Measurements from ENCODE around the gene SNIP1.
A peak's percentile ranks its signal among the peaks of the same experiment; 100 is the strongest.
"Not testable (repeated sequence)": the region's sequence is repeated elsewhere in the genome, so short reads cannot be mapped to it uniquely, and the experiment has no call there.

Gene SNIP1, protein sequence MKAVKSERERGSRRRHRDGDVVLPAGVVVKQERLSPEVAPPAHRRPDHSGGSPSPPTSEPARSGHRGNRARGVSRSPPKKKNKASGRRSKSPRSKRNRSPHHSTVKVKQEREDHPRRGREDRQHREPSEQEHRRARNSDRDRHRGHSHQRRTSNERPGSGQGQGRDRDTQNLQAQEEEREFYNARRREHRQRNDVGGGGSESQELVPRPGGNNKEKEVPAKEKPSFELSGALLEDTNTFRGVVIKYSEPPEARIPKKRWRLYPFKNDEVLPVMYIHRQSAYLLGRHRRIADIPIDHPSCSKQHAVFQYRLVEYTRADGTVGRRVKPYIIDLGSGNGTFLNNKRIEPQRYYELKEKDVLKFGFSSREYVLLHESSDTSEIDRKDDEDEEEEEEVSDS

DNA sequence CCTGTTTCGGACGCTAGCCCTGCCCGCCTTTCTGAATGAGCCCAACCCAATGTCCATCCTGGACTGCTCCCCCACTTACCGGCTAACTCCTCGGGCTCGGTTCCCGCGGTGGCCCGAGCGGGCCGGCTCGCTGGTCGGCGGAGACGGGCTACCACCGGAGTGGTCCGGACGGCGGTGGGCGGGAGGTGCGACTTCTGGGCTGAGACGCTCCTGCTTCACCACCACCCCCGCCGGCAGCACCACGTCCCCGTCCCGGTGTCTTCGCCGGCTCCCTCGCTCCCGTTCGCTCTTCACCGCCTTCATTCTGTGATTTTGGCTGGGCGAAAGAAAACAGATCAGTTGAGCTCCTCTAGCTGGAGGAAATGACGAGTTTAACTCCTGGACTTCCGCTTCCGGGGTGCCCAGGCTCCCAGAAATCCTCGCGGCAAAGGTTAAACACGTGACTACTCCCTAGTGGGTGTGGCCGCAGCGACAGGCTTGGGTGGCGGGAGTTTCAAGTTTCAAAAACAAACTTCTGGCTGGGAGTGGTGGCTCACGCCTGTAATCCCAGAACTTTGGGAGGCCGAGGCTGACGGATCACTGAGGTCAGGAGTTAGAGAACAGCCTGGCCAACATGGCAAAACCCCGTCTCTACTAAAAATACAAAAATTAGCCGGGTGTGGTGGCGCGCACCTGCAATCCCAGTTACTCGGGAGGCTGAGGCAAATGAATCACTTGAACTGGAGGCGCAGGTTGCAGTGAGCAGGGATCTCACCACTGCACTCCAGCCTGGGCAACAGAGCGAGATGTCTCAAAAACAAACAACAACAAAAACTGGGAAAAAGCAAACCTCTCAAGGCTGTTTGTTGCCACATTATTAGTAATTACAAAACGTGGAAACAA lies at the start of gene SNIP1:
Gene SNIP1 (minus strand): TSS at position 367 of the 882 bp plus-strand sequence. CDS start 64 bp downstream, at position 303.
- H3K4me1 Mint-ChIP-seq (ENCODE audit: low read depth): peaks cover 39% of the 10 kb centered on the region
- H3K4me3 Mint-ChIP-seq: peak within 1 kb of the TSS; percentile 97
- H3K36me3 Mint-ChIP-seq: peaks cover 4% of the 10 kb centered on the region
- no peaks in the 10 kb centered on the region for H3K27me3 Mint-ChIP-seq
- peak within 1 kb of the TSS; percentile 93 for H3K27ac Mint-ChIP-seq
- no peaks in the 10 kb centered on the region for H3K9me3 Mint-ChIP-seq (ENCODE audit: low read depth)

GRCh38 chr1:37602750-37603694 lies 48.9 kb upstream of the SNIP1 start:
- H3K4me1 Mint-ChIP-seq (ENCODE audit: low read depth): peaks cover 2% of the 10 kb centered on the region
- H3K4me3 Mint-ChIP-seq: no peak overlapping the region
- no peaks in the 10 kb centered on the region for H3K9me3 Mint-ChIP-seq (ENCODE audit: low read depth)
- no peak overlapping the region for H3K27ac Mint-ChIP-seq
- H3K36me3 Mint-ChIP-seq: no peaks in the 10 kb centered on the region
- H3K27me3 Mint-ChIP-seq: peaks cover 4% of the 10 kb centered on the region

DNA sequence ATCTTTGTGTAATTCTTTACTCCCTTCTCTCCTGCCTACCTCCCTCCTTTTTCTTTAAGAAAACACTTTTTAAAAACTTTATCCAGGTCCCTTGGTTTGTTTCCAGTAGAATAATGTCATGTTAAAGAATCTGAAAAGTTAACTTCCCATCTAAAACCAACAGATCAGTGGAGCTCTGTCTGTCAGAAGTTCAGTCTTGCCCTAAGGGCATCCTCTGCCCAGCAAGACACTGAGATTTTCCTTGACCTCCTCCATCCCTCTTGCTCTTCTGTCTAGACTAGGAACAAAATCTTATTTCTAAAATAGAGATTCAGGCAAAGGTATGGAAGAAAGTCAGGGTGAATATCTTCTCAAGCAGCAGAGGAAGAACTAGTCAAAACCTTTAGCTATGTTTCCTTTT lies 47.3 kb upstream of the SNIP1 start:
- H3K9me3 Mint-ChIP-seq (ENCODE audit: low read depth): no peaks in the 10 kb centered on the region
- H3K36me3 Mint-ChIP-seq: no peaks in the 10 kb centered on the region
- H3K4me1 Mint-ChIP-seq (ENCODE audit: low read depth): peaks cover 2% of the 10 kb centered on the region
- H3K27ac Mint-ChIP-seq: no peak overlapping the region
- no peak overlapping the region for H3K4me3 Mint-ChIP-seq
- H3K27me3 Mint-ChIP-seq: peaks cover 4% of the 10 kb centered on the region

DNA sequence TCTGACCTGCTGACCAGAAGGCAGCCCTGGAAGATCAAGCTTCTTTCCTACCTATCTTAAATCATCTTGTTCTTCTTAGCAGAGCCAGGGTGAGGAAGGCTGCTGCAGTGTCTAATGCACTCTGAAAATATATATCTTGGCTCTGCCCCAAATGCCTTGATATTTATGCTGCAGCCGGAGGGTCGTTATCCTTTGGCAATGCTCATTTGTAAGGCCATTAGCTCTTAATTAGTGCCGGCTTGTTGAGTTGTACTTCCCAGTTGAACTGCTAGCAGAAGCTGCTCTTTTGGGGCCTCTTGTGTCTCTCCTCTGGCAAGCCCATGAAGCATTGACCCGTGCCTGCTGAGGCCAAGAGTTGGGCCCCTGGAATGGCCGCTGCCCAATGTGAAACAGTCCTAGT lies 45.8 kb upstream of the SNIP1 start:
- Mint-ChIP-seq H3K36me3 (no peaks in the 10 kb centered on the region), H3K27ac (no peak overlapping the region), H3K27me3 (peaks cover 4% of the 10 kb centered on the region), H3K4me3 (no peak overlapping the region), H3K9me3 (ENCODE audit: low read depth) (no peaks in the 10 kb centered on the region), H3K4me1 (ENCODE audit: low read depth) (peaks cover 11% of the 10 kb centered on the region)

DNA sequence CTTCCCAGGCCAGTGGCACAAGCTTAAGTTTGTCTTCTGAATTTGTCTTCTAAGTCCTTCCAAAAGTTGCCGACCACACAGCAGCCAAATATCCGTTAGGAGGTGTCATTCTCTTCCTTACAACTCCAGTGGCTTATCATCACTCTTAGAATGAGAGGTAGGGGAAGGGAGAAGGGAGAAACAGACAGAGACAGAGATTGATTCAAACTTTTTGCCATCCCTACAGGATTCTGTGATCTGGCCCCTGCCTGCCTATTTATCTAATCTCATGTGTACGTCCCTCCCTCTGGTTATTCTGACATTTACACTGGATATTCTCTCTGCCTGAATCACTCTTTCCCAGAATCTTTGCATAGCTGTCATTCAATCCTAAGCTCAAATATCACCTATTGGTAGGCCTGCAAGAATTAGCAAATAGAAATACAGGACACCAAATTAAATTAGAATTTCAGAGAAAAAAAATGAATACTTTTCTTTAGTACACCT lies 42.1 kb upstream of the SNIP1 start:
- Mint-ChIP-seq H3K4me1 (ENCODE audit: low read depth) (peaks cover 26% of the 10 kb centered on the region), H3K9me3 (ENCODE audit: low read depth) (no peaks in the 10 kb centered on the region), H3K27ac (peak overlapping the region; percentile 99), H3K36me3 (peaks cover 2% of the 10 kb centered on the region), H3K27me3 (no peaks in the 10 kb centered on the region), H3K4me3 (peak overlapping the region; percentile 99)

GRCh38 chr1:37595440-37596181 lies 41.5 kb upstream of the SNIP1 start, which contains the start of gene GNL2:
Gene GNL2 (minus strand): TSS chr1:37595937. CDS start chr1:37595822, 115 bp downstream.
- peak within 1 kb of the TSS; percentile 99 for H3K27ac Mint-ChIP-seq
- no peaks in the 10 kb centered on the region for H3K27me3 Mint-ChIP-seq
- H3K9me3 Mint-ChIP-seq (ENCODE audit: low read depth): no peaks in the 10 kb centered on the region
- peak within 1 kb of the TSS; percentile 99 for H3K4me3 Mint-ChIP-seq
- peaks cover 2% of the 10 kb centered on the region for H3K36me3 Mint-ChIP-seq
- H3K4me1 Mint-ChIP-seq (ENCODE audit: low read depth): peaks cover 30% of the 10 kb centered on the region

DNA sequence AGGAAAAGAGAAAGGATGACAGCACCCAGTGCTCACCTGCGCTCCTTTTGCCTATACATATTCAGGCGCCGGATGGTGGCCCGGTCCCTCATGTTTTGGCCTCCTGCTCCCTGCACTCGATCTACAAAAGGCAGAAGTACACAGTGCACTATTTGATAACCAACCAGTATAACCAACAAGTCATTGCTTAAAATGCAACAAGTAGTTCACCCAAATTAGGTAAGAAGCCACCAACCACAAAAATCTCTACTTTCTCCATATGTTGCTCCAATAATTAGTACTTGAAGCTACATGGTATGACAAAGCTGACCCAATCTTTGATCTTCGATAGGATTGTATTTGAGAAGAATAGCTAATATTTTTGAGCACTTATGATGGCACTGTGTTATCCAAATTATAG lies 39.6 kb upstream of the SNIP1 start:
- Mint-ChIP-seq H3K9me3 (ENCODE audit: low read depth) (no peaks in the 10 kb centered on the region), H3K4me1 (ENCODE audit: low read depth) (peaks cover 30% of the 10 kb centered on the region), H3K36me3 (peaks cover 2% of the 10 kb centered on the region), H3K27me3 (no peaks in the 10 kb centered on the region), H3K4me3 (peak overlapping the region; percentile 76), H3K27ac (no peak overlapping the region)

- H3K27ac Mint-ChIP-seq: no peak overlapping the region
- peaks cover 9% of the 10 kb centered on the region for H3K36me3 Mint-ChIP-seq
- no peak overlapping the region for H3K4me3 Mint-ChIP-seq
- H3K4me1 Mint-ChIP-seq (ENCODE audit: low read depth): peaks cover 19% of the 10 kb centered on the region
- H3K9me3 Mint-ChIP-seq (ENCODE audit: low read depth): no peaks in the 10 kb centered on the region
- H3K27me3 Mint-ChIP-seq: no peaks in the 10 kb centered on the region
Measured at GRCh38 chr1:37588939-37589338, 34.8 kb upstream of the SNIP1 start.

DNA sequence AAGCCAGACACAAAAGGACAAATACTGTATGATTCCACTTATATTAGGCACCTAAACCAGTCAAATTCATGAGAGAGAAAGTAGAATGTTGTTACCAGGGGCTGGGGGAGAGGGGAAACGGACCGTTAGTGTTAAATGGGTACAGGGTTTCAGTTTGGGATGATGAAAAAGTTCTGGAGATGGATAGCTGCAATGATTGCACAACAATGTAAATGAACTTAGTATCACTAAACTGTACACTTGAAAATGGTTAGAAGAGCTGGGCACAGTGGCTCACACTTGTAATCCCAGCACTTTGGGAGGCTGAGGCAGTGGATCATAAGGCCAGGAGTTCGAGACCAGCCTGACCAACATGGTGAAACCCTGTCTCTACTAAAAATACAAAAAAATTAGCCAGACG lies 30.5 kb upstream of the SNIP1 start:
- H3K9me3 Mint-ChIP-seq (ENCODE audit: low read depth); H3K27me3 Mint-ChIP-seq; H3K27ac Mint-ChIP-seq; H3K36me3 Mint-ChIP-seq; H3K4me1 Mint-ChIP-seq (ENCODE audit: low read depth); H3K4me3 Mint-ChIP-seq: not testable (repeated sequence)

DNA sequence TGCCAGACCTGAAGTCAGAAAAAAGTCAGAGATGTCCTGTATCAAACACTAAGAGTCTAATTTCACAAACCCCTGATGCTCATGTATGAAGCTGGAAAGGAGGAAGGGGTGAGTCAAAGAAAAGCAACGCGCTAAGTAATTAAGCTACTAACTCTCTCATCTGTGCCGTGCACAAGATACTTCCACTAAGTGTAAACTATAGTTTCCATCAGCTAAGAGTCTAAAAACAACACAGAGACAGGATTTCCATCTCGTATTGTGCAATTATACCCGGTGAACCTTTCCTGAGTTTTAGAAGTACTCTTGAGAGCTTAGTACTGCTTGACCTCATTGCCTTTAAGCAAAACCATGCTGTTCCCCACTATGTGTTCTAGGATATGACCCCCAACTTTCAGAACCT lies 21.6 kb upstream of the SNIP1 start:
- H3K4me3 Mint-ChIP-seq: no peak overlapping the region
- H3K27ac Mint-ChIP-seq: no peak overlapping the region
- H3K27me3 Mint-ChIP-seq: no peaks in the 10 kb centered on the region
- peaks cover 11% of the 10 kb centered on the region for H3K36me3 Mint-ChIP-seq
- H3K4me1 Mint-ChIP-seq (ENCODE audit: low read depth): peaks cover 23% of the 10 kb centered on the region
- H3K9me3 Mint-ChIP-seq (ENCODE audit: low read depth): no peaks in the 10 kb centered on the region

GRCh38 chr1:37574834-37575480 lies 20.9 kb upstream of the SNIP1 start:
- Mint-ChIP-seq H3K36me3 (peaks cover 11% of the 10 kb centered on the region), H3K4me3 (no peak overlapping the region), H3K9me3 (ENCODE audit: low read depth) (no peaks in the 10 kb centered on the region), H3K27me3 (no peaks in the 10 kb centered on the region), H3K4me1 (ENCODE audit: low read depth) (peaks cover 23% of the 10 kb centered on the region), H3K27ac (peak overlapping the region; percentile 10)

DNA sequence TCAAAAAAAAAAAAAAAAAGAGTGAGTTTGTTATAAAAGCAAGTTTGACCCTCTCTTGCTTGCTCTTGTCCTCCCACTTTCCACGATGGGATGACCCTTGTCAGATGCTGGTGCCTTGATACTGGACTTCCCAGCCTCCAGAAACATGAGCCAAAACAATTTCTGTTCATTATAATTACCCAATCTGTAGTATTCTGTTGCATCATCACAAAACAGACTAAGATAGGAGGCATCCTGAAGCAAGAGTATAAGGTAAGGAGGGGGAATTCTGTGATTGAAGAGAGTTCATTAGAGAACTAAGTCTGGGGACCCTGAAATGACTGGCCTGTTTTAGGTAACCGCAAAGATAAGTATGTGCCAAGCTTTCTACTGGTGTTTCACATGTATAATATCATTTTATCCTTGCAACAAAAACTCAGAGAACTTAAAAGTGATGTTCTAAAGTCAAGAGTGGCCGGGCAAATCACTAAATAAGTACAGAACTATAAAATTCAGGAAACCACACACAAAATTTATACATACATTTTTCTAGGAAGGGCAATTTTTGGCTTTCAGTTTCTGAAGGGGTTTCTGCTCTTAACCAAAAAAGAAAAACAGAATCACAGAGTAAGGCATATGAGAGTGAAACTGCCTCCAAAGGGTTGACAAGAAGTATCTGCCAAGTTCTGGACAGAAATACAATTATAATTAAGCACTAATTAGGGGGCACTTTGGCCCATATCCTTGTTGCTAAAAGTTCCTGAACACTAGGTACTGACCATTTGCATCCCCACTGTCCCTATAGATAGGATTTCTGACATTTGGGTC lies 16.6 kb upstream of the SNIP1 start:
- no peak overlapping the region for H3K4me3 Mint-ChIP-seq
- no peaks in the 10 kb centered on the region for H3K27me3 Mint-ChIP-seq
- peaks cover 13% of the 10 kb centered on the region for H3K4me1 Mint-ChIP-seq (ENCODE audit: low read depth)
- peaks cover 11% of the 10 kb centered on the region for H3K36me3 Mint-ChIP-seq
- no peaks in the 10 kb centered on the region for H3K9me3 Mint-ChIP-seq (ENCODE audit: low read depth)
- H3K27ac Mint-ChIP-seq: peak overlapping the region; percentile 17

DNA sequence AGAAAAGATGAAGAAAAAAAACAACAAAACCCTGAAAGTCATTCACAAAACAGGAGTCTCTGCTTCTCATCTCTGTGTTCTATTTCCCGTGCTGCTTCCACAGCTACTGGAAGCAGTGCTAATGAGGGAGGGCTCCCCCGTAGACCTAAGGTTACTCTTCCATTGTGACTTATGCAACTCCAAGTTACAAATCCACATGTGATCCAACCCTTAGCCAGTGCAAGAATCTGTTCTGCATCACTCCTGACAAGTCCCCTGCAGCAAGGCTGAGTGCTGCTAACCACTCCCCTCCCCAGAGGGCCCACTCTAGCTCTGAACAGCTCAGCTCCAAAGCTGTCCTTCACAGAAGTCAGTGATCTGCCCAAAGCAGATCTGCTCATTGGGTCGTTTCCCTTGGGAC lies 12.9 kb upstream of the SNIP1 start:
- Mint-ChIP-seq H3K9me3 (ENCODE audit: low read depth) (no peaks in the 10 kb centered on the region), H3K36me3 (peaks cover 2% of the 10 kb centered on the region), H3K4me3 (no peak overlapping the region), H3K4me1 (ENCODE audit: low read depth) (peaks cover 8% of the 10 kb centered on the region), H3K27me3 (no peaks in the 10 kb centered on the region), H3K27ac (no peak overlapping the region)

All from activated naive CD8-positive, alpha-beta T cell (primary cell).